GM18858 (cell line): ENCODE measurements around the gene STRIT1.
"Not testable (repeated sequence)": the region's sequence is repeated elsewhere in the genome, so short reads cannot be mapped to it uniquely, and the experiment has no call there.

ENCODE experiments used
- ATAC-seq: cut with Tn5 transposase; IDR thresholded peaks from one replicate; pipeline ENCODE4 v1.9.1; 2021; ENCODE audit not compliant: unreplicated experiment

Gene STRIT1

GRCh38 chr3:155313916-155314315, 20.4 kb upstream of the STRIT1 start:
- ATAC-seq = no peak

GRCh38 chr3:155313300-155313699, 19.8 kb upstream of the STRIT1 start:
- ATAC-seq = no peak

GRCh38 chr3:155312781-155313180, 19.3 kb upstream of the STRIT1 start:
- ATAC-seq = no peak

- ATAC-seq = no peak
Observed at GRCh38 chr3:155309581-155309980, 16.1 kb upstream of the STRIT1 start.

GRCh38 chr3:155308831-155309230, 15.3 kb upstream of the STRIT1 start:
- no peak for ATAC-seq

GRCh38 chr3:155307183-155307582, 13.7 kb upstream of the STRIT1 start:
- ATAC-seq = no peak

- no peak for ATAC-seq
Observed at GRCh38 chr3:155304394-155304793, 10.9 kb upstream of the STRIT1 start.

GRCh38 chr3:155303540-155304097, 10.1 kb upstream of the STRIT1 start:
- no peak for ATAC-seq

- ATAC-seq = no peak
Observed at GRCh38 chr3:155302891-155303290, 9.4 kb upstream of the STRIT1 start.

GRCh38 chr3:155302481-155302880, 9.0 kb upstream of the STRIT1 start:
- no peak for ATAC-seq

- no peak for ATAC-seq
Observed at GRCh38 chr3:155297100-155297499, 3.6 kb upstream of the STRIT1 start.

- ATAC-seq = no peak
Observed at GRCh38 chr3:155296413-155296812, 2.9 kb upstream of the STRIT1 start.

GRCh38 chr3:155292693-155293092, 790 bp downstream of the STRIT1 start:
- no peak for ATAC-seq

GRCh38 chr3:155292133-155292532, 1.4 kb downstream of the STRIT1 start:
- no peak for ATAC-seq

- ATAC-seq = no peak
Observed at GRCh38 chr3:155286736-155287135, 6.7 kb downstream of the STRIT1 start.

GRCh38 chr3:155285936-155286335, 7.5 kb downstream of the STRIT1 start:
- no peak for ATAC-seq

GRCh38 chr3:155283092-155284056, 10.1 kb downstream of the STRIT1 start:
- no peak for ATAC-seq

- ATAC-seq = no peak
Observed at GRCh38 chr3:155282385-155283091, 10.9 kb downstream of the STRIT1 start.

GRCh38 chr3:155281912-155282311, 11.6 kb downstream of the STRIT1 start:
- no peak for ATAC-seq

GRCh38 chr3:155276089-155276488, 17.4 kb downstream of the STRIT1 start:
- ATAC-seq = not testable (repeated sequence)

GRCh38 chr3:155275159-155275754, 18.2 kb downstream of the STRIT1 start:
- ATAC-seq = not testable (repeated sequence)
